ENCODE measurements around the gene ZBTB34.

ZBTB34 gene

GRCh38 chr9:126932871-126933321, 72.5 kb downstream of the ZBTB34 start:
- DNase-seq: no peak

DNA sequence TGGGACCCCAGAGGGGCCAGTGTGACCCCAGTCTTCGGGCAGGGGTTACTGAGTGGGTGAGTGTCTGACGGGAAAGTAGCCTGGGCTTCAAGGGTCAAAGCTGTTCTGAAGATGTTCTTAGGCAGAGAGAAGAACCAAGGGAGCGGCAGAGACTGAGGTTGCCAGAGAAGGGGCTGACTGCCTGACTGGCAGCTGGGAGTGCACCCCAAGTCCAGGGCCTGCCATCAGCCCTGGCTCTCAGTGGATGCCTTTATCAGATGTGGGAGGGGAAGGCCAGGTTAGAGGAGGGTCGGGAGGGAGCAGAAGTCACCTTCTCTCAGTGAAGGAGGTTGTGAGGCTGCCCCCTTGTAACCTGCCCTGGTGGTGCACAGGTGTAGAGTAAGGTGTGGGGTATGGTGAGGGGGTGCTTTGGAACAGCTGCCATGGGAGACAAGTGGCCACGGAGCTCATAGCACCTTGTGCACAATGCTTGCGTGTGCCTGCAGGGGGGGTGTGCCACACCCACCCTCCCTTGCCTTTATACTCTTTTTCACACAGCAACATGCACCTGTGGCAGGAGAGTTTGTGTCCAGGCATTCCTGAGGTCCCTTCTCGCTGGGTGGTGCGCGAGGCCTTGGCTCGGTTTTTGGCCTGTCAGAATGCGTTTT, 73.0 kb downstream of the ZBTB34 start:
- DNase-seq: no peak

- no peak for DNase-seq
Observed at GRCh38 chr9:126934441-126934840, 74.0 kb downstream of the ZBTB34 start.

All from Kasumi-1 (cell line).